HG03159 (cell line): Measurements from ENCODE around the gene KCNK1.
"Not testable (repeated sequence)": the region's sequence is repeated elsewhere in the genome, so short reads cannot be mapped to it uniquely, and the experiment has no call there.

ENCODE experiments used
- ATAC-seq: cut with Tn5 transposase; IDR thresholded peaks from one replicate; pipeline ENCODE4 v1.9.1; 2021; ENCODE audit warnings: mild to moderate bottlenecking, moderate library complexity; ENCODE audit not compliant: unreplicated experiment

Gene KCNK1

DNA sequence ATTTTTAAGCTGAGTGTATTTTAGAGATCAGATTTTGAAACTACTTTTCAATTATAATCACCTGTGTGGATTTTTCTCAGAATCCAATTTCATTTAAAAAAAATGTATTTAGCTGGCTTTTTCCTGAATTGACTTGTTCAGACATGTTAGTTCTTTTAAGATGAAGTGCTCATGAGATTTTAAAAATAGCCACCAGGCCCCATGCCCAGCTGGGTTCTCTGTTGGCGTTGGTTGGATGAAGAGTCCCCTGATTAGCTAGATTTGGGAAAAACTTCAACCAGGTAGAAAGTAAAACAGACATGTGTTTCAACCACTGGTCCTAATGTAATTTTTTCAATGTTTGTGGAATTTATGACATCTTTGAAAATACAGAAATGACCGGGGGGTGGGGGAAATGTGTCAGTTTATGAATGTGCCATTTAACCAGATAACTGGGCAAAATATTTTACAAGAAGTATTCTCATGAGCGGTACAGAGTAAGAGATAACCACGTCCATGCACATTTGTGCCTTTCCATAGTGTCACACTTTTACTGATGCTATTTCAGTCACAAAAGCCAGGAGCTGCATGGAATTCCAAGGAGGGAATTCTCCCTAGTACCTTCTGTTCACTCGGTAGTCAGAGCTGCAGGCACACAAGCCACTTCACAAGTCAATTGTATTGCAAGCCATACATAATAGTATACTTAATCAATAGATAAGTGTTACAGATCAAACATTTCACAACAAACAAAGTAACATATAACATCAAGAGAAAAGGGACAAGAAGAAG lies 51.1 kb downstream of the KCNK1 start:
- no peak for ATAC-seq

DNA sequence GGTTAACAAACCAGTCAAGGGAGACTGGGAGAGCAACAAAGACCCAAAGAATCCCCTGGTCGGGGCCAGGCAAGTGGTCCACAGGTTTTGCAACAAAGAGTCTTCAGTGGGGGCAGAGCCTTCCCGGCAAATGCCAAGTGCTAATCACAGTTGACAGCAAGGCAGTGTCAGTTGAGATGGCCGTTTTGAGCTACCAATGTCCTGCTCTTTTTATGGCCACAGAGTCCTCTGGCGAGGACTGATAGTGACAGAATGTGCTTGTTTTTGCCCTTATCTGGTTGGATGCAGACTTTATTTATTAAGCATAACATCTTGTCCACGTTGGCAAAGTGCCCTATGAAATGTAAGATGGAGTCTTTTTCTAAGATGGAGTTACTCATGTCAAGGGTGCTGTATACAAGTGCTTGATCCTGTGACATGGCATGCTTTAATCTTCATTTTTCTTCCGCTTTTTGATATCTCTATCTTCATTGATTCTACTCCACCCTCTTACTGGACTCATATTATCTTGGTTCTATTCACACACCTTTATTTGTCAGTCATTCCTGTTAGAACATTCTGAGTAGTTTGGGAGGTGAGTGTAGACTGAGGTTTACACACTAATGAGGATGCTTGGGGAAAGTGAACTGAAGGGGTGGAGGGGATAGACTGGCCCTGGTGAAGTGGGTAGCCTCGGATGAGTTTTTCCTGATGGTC lies 51.8 kb downstream of the KCNK1 start:
- ATAC-seq = no peak

GRCh38 chr1:233667741-233668140 lies 53.8 kb downstream of the KCNK1 start:
- ATAC-seq = no peak

DNA sequence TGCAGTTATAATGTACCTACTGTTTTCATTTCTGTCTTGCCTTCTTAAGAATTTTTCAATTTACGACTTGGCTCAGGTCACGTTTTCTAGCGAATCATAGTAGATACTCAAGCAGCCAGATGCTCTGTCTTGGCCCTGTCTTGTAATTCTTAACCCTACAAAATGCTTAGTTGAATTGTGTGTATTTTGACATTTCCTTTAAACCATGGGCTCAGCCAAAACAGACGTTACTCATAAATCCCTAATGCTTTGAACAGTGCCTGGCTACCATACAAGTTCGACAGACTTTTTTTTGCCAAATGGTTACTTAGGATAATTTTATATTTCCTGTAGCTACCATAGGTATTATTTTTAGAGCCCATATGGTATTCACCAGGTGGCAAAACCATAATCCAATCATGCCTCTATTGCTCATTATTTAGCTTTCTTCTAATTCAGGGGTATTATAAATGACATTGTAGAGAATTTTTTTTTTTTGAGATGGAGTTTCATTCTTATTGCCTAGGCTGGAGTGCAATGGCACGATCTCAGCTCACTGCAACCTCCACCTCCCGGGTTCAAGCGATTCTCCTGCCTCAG lies 54.3 kb downstream of the KCNK1 start:
- no peak for ATAC-seq

DNA sequence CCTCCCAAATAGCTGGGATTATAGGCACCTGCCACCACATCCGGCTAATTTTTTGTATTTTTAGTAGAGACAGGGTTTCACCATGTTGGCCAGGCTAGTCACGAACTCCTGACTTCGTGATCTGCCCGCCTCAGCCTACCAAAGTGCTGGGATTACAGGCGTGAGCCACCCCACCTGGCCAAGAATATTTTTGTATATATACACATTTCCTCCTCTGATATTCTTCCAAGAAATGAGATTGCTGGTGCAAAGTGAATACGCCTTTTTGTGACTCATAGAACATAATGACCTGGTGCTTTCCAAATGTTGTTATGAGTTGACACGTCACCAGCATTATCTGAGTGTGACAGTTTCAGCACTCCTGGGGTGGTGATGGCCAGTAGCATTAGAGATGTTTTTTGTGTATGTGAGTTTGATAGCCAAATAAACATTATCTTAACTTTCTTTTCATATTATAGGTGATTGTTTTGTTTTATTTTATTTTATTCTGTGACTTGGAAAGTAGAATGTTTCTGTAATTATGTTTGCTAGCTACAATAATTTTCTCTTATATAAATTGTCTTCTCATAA lies 54.9 kb downstream of the KCNK1 start:
- no peak for ATAC-seq

DNA sequence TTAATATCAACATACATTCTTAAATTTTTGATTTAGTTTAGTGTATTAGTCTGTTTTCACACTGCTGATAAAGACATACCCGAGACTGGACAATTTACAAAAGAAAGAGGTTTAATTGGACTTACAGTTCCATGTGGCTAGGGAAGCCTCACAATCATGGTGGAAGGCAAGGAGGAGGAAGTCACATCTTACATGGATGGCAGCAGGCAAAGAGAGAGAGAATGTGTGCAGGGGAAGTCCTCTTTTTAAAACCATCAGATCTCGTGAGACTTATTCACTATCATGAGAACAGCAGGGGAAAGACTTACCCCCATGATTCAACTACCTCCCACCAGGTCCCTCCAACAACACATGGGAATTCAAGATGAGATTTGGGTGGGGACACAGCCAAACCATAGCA lies 56.5 kb downstream of the KCNK1 start:
- ATAC-seq = not testable (repeated sequence)

DNA sequence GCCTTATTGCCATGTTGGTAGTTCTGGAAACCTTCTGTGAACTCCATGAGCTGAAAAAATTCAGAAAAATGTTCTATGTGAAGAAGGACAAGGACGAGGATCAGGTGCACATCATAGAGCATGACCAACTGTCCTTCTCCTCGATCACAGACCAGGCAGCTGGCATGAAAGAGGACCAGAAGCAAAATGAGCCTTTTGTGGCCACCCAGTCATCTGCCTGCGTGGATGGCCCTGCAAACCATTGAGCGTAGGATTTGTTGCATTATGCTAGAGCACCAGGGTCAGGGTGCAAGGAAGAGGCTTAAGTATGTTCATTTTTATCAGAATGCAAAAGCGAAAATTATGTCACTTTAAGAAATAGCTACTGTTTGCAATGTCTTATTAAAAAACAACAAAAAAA lies 57.4 kb downstream of the KCNK1 start:
- ATAC-seq = no peak

DNA sequence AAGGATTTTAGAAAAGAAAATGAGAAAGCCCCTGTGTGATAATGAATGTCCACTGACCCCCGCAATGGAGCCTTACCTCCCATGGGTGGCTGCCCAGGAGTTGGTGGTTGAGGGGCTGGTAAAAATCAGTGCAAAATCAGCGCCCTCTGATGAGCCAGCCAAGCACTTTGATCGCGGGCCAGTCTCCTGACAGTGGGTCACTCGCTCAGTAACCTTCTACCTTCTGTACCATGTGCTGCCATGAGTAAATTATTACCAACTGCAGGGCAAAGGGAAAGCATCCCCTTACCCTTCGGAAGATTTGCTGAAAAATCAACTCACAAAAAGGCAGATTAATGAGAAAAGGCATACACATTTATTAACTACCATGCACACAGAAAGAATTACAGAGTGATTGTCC lies 58.8 kb downstream of the KCNK1 start:
- no peak for ATAC-seq

GRCh38 chr1:233673261-233673946 lies 59.5 kb downstream of the KCNK1 start:
- peak; percentile 53 for ATAC-seq

DNA sequence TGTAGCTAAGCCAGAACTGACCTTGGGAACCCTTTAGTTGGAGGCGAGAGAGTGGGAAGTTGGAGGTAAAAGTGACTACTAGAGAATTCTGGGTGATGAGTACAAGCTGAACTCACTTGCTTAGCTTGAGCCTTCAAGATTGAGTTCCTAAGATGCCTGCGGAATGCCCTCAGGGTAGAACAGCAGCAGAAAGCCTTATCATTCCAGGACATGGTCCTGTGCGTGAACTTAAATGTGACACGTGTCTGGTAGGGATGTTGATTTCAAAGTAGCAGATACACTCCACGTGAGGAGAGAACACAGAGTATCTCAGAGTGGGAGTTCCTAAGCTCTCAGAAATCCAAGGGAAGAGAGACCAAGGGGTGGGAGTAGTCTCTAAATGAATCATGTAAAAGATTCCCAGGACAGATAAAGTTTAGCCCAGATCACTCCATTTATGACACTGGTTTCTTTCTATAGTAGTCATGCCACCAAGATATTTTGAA lies 60.1 kb downstream of the KCNK1 start:
- peak; percentile 1 for ATAC-seq

DNA sequence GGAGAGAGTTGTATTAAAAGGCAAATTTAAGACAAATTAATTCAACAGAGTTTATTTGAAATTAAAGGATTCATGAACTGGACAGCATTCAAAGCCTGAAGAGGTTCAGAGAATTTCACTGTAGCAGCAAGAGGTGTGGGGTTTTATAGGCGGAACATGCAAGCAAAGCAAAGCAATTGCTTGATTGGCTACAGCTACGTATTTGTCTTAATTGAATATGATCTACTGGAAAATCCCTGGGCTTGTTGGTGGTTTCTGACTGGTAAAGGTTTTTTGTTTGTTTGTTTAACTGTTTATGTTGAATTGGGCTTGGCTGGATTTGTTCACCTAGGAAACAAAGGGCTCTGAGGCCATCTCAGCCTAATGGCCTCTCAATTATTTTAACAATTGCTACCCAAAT lies 61.5 kb downstream of the KCNK1 start:
- ATAC-seq = no peak

- peak; percentile 83 for ATAC-seq
Measured at GRCh38 chr1:233675893-233676292, 62.0 kb downstream of the KCNK1 start.

DNA sequence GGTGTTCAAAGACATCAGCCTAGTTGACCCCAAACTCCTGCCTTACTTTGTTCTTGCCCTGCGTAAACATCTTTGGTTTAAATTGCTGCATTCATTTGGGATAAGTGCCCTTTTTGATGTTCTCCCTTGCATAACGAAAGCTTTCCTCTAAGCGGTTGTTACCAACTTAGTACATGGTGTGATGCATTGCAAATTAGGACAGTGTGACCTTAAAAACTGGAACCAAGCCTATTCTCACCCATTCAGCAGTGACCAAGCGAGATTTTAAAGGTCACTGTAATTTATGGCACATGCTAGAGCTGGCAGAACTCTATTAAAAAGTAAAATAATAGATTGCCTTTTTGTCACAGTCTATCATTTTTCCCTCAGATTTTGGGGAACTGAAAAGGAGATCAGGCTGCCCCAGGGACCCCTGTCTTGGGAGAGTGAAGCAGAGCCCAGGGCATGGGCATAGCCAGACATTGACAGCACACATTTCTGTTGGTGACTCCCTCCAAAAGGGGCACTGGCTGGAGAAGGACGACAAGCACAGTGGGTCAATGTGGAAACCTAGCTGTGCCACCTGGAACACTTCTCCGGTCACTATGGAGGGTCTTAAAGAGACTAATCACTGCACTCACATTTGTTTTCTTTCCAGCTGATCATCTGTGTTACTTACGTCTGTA lies 63.9 kb downstream of the KCNK1 start:
- ATAC-seq = no peak

DNA sequence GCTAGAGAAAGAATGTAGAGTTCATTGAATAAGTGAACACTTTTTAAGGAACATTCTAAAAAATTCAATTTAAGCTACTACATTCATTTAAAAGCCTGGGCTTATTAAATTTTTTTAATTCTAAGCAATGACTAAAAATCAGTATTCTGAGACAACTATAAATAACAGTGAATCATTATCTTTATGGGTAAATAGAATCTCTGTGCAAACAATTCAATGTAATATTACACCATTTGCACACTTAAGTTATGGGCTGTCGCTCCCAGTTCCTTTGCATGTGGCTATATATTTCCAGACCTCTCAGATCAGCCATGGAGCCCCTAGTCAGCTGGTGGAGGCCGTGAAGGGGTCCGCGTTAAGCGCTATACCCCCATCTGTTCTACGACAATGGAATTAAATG lies 65.1 kb downstream of the KCNK1 start:
- ATAC-seq = no peak

GRCh38 chr1:233679591-233680373 lies 65.9 kb downstream of the KCNK1 start:
- ATAC-seq = no peak

GRCh38 chr1:233681285-233681684 lies 67.4 kb downstream of the KCNK1 start:
- no peak for ATAC-seq

GRCh38 chr1:233686653-233687052 lies 72.7 kb downstream of the KCNK1 start:
- not testable (repeated sequence) for ATAC-seq

- ATAC-seq = no peak
Measured at GRCh38 chr1:233689017-233689747, 75.3 kb downstream of the KCNK1 start.

GRCh38 chr1:233689748-233690254 lies 75.9 kb downstream of the KCNK1 start:
- no peak for ATAC-seq
